BLaER1 (cell line): ENCODE measurements around the gene NTSR1.

Experiments used
- H3K27ac ChIP-seq: shearing (Covaris generic); formaldehyde crosslinking; 2 replicates; pipeline ENCODE4 v1.8.1; 2022
- H3K27me3 ChIP-seq: shearing (Covaris generic); formaldehyde crosslinking; 2 replicates; pipeline ENCODE4 v1.8.1; 2022
- H3K36me3 ChIP-seq: shearing (Covaris generic); formaldehyde crosslinking; 2 replicates; pipeline ENCODE4 v1.8.1; 2022
- H3K4me1 ChIP-seq: shearing (Covaris generic); formaldehyde crosslinking; 2 replicates; pipeline ENCODE4 v1.8.1; 2022
- H3K4me2 ChIP-seq: shearing (Covaris generic); formaldehyde crosslinking; 2 replicates; pipeline ENCODE4 v1.8.1; 2022
- H3K4me3 ChIP-seq: shearing (Covaris generic); formaldehyde crosslinking; 2 replicates; pipeline ENCODE4 v1.8.1; 2022
- H3K9ac ChIP-seq: shearing (Covaris generic); formaldehyde crosslinking; 2 replicates; pipeline ENCODE4 v1.8.1; 2022
- H3K9me3 ChIP-seq: shearing (Covaris generic); formaldehyde crosslinking; 2 replicates; pipeline ENCODE4 v1.8.1; 2022
- H4K20me1 ChIP-seq: shearing (Covaris generic); formaldehyde crosslinking; 2 replicates; pipeline ENCODE4 v1.8.1; 2022
- Cebpa-rat ChIP-seq: shearing (Covaris generic); IDR thresholded peaks from 2 replicates; pipeline ENCODE4 v1.8.1; 2022

The NTSR1 gene

GRCh38 chr20:62692801-62693523 is 15.7 kb upstream of the NTSR1 start:
- H3K27ac ChIP-seq = no peak overlapping the region
- H3K9me3 ChIP-seq = no peaks in the 10 kb centered on the region
- no peaks in the 10 kb centered on the region for H3K36me3 ChIP-seq
- H3K4me3 ChIP-seq = no peak overlapping the region
- H3K4me1 ChIP-seq = peaks cover 83% of the 10 kb centered on the region
- no peaks in the 10 kb centered on the region for H3K27me3 ChIP-seq
- TF ChIP-seq Cebpa-rat = no peak
- H3K9ac ChIP-seq = no peak overlapping the region
- H4K20me1 ChIP-seq = no peaks in the 10 kb centered on the region
- H3K4me2 ChIP-seq = peak overlapping the region; percentile 95

- Histone ChIP-seq H3K36me3 (no peaks in the 10 kb centered on the region), H4K20me1 (no peaks in the 10 kb centered on the region), H3K4me1 (peaks cover 80% of the 10 kb centered on the region), H3K9me3 (no peaks in the 10 kb centered on the region), H3K4me2 (peak overlapping the region; percentile 95), H3K27me3 (no peaks in the 10 kb centered on the region), H3K9ac (no peak overlapping the region), H3K27ac (no peak overlapping the region), H3K4me3 (no peak overlapping the region)
- no peak for TF ChIP-seq Cebpa-rat
Measured at GRCh38 chr20:62693524-62693922, 15.1 kb upstream of the NTSR1 start.

- TF ChIP-seq Cebpa-rat = no peak
- H3K36me3 ChIP-seq = no peaks in the 10 kb centered on the region
- H3K9me3 ChIP-seq = no peaks in the 10 kb centered on the region
- no peak overlapping the region for H3K9ac ChIP-seq
- H3K4me2 ChIP-seq = peak overlapping the region; percentile 95
- H3K4me1 ChIP-seq = peaks cover 74% of the 10 kb centered on the region
- no peaks in the 10 kb centered on the region for H4K20me1 ChIP-seq
- H3K27ac ChIP-seq = no peak overlapping the region
- no peaks in the 10 kb centered on the region for H3K27me3 ChIP-seq
- no peak overlapping the region for H3K4me3 ChIP-seq
Measured at GRCh38 chr20:62694106-62694505, 14.5 kb upstream of the NTSR1 start.

GRCh38 chr20:62694868-62695267 is 13.8 kb upstream of the NTSR1 start:
- Histone ChIP-seq H3K36me3 (no peaks in the 10 kb centered on the region), H3K4me1 (peaks cover 66% of the 10 kb centered on the region), H3K27me3 (no peaks in the 10 kb centered on the region), H3K9me3 (no peaks in the 10 kb centered on the region), H3K9ac (no peak overlapping the region), H3K4me3 (no peak overlapping the region), H4K20me1 (no peaks in the 10 kb centered on the region), H3K4me2 (peak overlapping the region; percentile 95), H3K27ac (no peak overlapping the region)
- no peak for TF ChIP-seq Cebpa-rat

- H3K4me3 ChIP-seq = no peak overlapping the region
- 0 out of 2 replicates have a peak overlapping the region, but pooled peaks have one; percentile 5 for H3K4me2 ChIP-seq
- H3K9me3 ChIP-seq = no peaks in the 10 kb centered on the region
- peaks cover 58% of the 10 kb centered on the region for H3K4me1 ChIP-seq
- no peak for TF ChIP-seq Cebpa-rat
- no peaks in the 10 kb centered on the region for H3K27me3 ChIP-seq
- no peak overlapping the region for H3K27ac ChIP-seq
- H3K9ac ChIP-seq = no peak overlapping the region
- H3K36me3 ChIP-seq = no peaks in the 10 kb centered on the region
- H4K20me1 ChIP-seq = no peaks in the 10 kb centered on the region
Measured at GRCh38 chr20:62695448-62696414, 12.9 kb upstream of the NTSR1 start.

- Histone ChIP-seq H3K9ac (no peak overlapping the region), H3K4me2 (no peak overlapping the region), H4K20me1 (no peaks in the 10 kb centered on the region), H3K4me1 (peaks cover 50% of the 10 kb centered on the region), H3K4me3 (no peak overlapping the region), H3K27ac (no peak overlapping the region), H3K9me3 (no peaks in the 10 kb centered on the region), H3K36me3 (no peaks in the 10 kb centered on the region), H3K27me3 (no peaks in the 10 kb centered on the region)
- no peak for TF ChIP-seq Cebpa-rat
Measured at GRCh38 chr20:62696434-62696957, 12.1 kb upstream of the NTSR1 start.

GRCh38 chr20:62696989-62697388 is 11.6 kb upstream of the NTSR1 start:
- TF ChIP-seq Cebpa-rat = no peak

GRCh38 chr20:62697468-62697912 is 11.1 kb upstream of the NTSR1 start:
- H3K9ac ChIP-seq = no peak overlapping the region
- no peaks in the 10 kb centered on the region for H3K27me3 ChIP-seq
- no peaks in the 10 kb centered on the region for H3K9me3 ChIP-seq
- peak overlapping the region; percentile 52 for H3K4me2 ChIP-seq
- H4K20me1 ChIP-seq = no peaks in the 10 kb centered on the region
- H3K27ac ChIP-seq = no peak overlapping the region
- no peak overlapping the region for H3K4me3 ChIP-seq
- no peaks in the 10 kb centered on the region for H3K36me3 ChIP-seq
- peaks cover 43% of the 10 kb centered on the region for H3K4me1 ChIP-seq
- no peak for TF ChIP-seq Cebpa-rat

More at GRCh38 chr20:62696989-62697388, 11.6 kb upstream of the NTSR1 start:
- H3K9ac ChIP-seq = no peak overlapping the region
- H3K27me3 ChIP-seq = no peaks in the 10 kb centered on the region
- H3K9me3 ChIP-seq = no peaks in the 10 kb centered on the region
- no peak overlapping the region for H3K27ac ChIP-seq
- H3K4me2 ChIP-seq = peak overlapping the region; percentile 52
- no peak overlapping the region for H3K4me3 ChIP-seq
- peaks cover 45% of the 10 kb centered on the region for H3K4me1 ChIP-seq
- no peaks in the 10 kb centered on the region for H3K36me3 ChIP-seq
- H4K20me1 ChIP-seq = no peaks in the 10 kb centered on the region

GRCh38 chr20:62698231-62698630 is 10.4 kb upstream of the NTSR1 start:
- Histone ChIP-seq H3K27me3 (no peaks in the 10 kb centered on the region), H3K4me1 (peaks cover 43% of the 10 kb centered on the region), H3K4me2 (peak overlapping the region; percentile 52), H3K4me3 (no peak overlapping the region), H3K36me3 (no peaks in the 10 kb centered on the region), H3K9me3 (no peaks in the 10 kb centered on the region), H4K20me1 (no peaks in the 10 kb centered on the region), H3K9ac (no peak overlapping the region), H3K27ac (no peak overlapping the region)
- TF ChIP-seq Cebpa-rat = no peak
